Measurements from ENCODE around the gene NT5DC1. TPM values are rescaled to one million over a fixed set of nuclear protein-coding genes. Genes with fewer than 3 reads are reported as not detected.

Gene NT5DC1
- polyA plus RNA-seq, 4 donors: 18.4 to 59.5 (median 24.7) TPM

DNA sequence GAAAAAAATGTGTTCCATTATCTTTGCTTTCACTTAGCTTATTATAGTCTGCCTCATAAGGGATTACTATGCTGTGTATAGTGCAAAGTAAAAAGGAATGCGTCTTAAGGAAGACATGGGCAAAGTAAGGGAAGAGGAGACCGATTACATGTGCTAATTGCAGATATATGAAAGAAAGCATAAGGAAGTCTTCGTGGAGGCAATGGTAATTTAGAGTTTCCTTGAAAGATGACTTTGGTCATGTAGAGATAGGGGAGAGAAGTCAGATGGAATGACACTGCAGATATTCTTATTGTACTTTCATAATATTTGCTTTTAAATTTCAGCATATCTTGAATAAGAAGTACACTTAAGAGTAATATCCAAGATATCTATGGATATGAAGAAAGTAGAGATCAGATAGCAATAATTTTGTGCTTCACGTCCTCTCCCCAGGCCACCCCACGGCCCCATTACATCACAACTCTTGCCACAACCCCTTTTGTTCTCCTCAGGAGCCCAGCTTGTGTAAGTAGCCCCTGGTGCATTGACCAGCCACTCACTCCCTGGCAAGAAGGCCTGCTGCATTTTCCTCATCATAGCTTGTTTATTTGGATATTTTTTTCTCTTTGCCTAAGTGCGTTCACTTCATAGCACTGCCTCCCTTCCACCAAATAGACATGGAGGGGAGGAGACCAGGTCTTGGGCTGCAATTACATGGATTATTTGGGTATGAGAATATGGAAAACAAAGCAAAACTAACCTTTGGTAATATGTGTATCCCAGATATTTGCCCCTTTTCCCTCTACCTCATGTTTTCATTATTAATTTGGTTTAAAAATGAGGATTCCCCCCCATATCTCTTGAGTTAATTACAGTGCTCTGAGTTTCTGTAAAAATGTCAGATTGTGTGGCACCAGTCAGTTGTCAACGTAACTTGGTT lies 56.0 kb downstream of the NT5DC1 start:
- Histone ChIP-seq H3K4me3 (ENCODE audit: low read depth in 1 of 3, low read length in 3 of 3) (no peak overlapping the region), H3K27me3 (ENCODE audit: control insufficient read depth in 3 of 3, insufficient read depth in 3 of 3, low read length in 3 of 3) (no peaks in the 10 kb centered on the region), H3K9me3 (ENCODE audit: control insufficient read depth in 2 of 2, insufficient read depth in 1 of 2, low read depth in 1 of 2, low read length in 1 of 2) (no peaks in the 10 kb centered on the region), H3K36me3 (ENCODE audit: control insufficient read depth in 3 of 3, insufficient read depth in 2 of 3, low read depth in 1 of 3, low read length in 3 of 3) (peaks cover 0 to 2% (median 0%) of the 10 kb centered on the region in 3 donors), H3K27ac (ENCODE audit: low read depth in 1 of 3, low read length in 2 of 3) (no peak overlapping the region), H3K4me1 (ENCODE audit: control insufficient read depth in 3 of 3, insufficient read depth in 2 of 3, low read depth in 1 of 3, low read length in 2 of 3) (no peaks in the 10 kb centered on the region)
- no peak for FAIRE-seq
- peak in 1 of 2 donors; percentile 7 for DNase-seq
- WGBS, 3 donors: 79 to 86% (median 85%) methylated on average over 7 of the region's 7 CpGs

DNA sequence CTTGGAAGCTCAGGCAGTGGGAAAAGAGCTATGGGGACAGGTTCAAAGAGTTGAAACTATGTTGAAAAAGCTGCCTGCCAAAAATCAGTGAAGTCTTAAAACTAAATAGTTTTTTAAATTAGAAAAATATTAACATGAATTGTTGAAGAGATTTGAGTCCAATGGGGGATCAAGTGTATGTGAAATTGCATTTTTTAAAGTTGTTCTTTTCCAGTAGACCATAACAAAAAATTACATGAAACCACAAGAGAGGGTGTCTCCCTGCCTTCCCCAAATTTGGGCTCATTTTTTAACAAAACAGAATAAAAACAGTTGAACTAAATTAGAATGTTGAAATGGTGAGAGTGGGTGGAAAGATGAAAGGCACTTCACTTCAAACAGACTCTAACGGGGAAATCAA lies 56.7 kb downstream of the NT5DC1 start:
- peaks cover 0 to 2% (median 0%) of the 10 kb centered on the region in 3 donors for H3K36me3 ChIP-seq (ENCODE audit: control insufficient read depth in 3 of 3, insufficient read depth in 2 of 3, low read depth in 1 of 3, low read length in 3 of 3)
- H3K27me3 ChIP-seq (ENCODE audit: control insufficient read depth in 3 of 3, insufficient read depth in 3 of 3, low read length in 3 of 3): no peaks in the 10 kb centered on the region
- no peaks in the 10 kb centered on the region for H3K9me3 ChIP-seq (ENCODE audit: control insufficient read depth in 2 of 2, insufficient read depth in 1 of 2, low read depth in 1 of 2, low read length in 1 of 2)
- DNase-seq (no peak), FAIRE-seq (no peak)
- no peak overlapping the region for H3K27ac ChIP-seq (ENCODE audit: low read depth in 1 of 3, low read length in 2 of 3)
- H3K4me3 ChIP-seq (ENCODE audit: low read depth in 1 of 3, low read length in 3 of 3): no peak overlapping the region
- WGBS, 3 donors: 85 to 91% (median 85%) methylated on average over 1 of the region's 1 CpG
- no peaks in the 10 kb centered on the region for H3K4me1 ChIP-seq (ENCODE audit: control insufficient read depth in 3 of 3, insufficient read depth in 2 of 3, low read depth in 1 of 3, low read length in 2 of 3)

- no peak overlapping the region for H3K4me3 ChIP-seq (ENCODE audit: low read depth in 1 of 3, low read length in 3 of 3)
- WGBS, 3 donors: 41 to 58% (median 55%) methylated on average over 3 of the region's 3 CpGs
- no peak for FAIRE-seq
- no peaks in the 10 kb centered on the region for H3K4me1 ChIP-seq (ENCODE audit: control insufficient read depth in 3 of 3, insufficient read depth in 2 of 3, low read depth in 1 of 3, low read length in 2 of 3)
- H3K27ac ChIP-seq (ENCODE audit: low read depth in 1 of 3, low read length in 2 of 3): no peak overlapping the region
- no peaks in the 10 kb centered on the region for H3K9me3 ChIP-seq (ENCODE audit: control insufficient read depth in 2 of 2, insufficient read depth in 1 of 2, low read depth in 1 of 2, low read length in 1 of 2)
- DNase-seq: no peak
- H3K27me3 ChIP-seq (ENCODE audit: control insufficient read depth in 3 of 3, insufficient read depth in 3 of 3, low read length in 3 of 3): no peaks in the 10 kb centered on the region
- peaks cover 0 to 2% (median 0%) of the 10 kb centered on the region in 3 donors for H3K36me3 ChIP-seq (ENCODE audit: control insufficient read depth in 3 of 3, insufficient read depth in 2 of 3, low read depth in 1 of 3, low read length in 3 of 3)
Measured at GRCh38 chr6:116158641-116159040, 58.0 kb downstream of the NT5DC1 start.

DNA sequence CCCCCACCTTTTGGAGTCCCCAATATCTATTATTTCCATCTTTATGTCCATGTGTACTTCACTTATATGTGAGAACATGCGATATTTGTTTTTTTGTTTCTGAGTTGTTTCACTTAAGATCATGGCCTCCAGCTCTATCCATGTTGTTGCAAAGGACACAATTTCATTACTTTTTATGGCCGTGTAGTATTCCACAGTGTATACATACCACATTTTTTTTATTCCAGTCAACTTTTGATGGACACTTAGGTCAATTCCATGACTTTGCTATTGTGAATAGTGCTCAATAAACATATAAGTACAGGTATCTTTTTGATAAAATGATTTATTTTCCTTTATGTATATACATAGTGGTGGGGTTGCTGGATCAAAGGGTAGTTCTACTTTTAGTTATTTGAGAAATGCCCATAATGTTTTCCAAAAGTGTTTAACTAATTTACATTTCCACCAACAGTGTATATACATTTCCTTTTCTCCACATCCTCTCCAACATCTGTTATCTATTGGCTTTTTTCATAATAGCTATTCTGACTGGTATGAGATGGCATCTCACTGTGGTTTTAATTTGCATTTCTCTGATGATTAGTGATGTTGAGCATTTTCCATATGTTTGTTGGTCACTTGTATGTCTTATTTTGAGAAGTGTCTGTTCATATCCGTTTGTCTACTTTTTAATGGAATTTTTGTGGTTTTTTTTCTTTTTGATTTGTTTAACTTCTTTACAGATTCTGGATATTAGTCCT lies 59.3 kb downstream of the NT5DC1 start:
- H3K4me1 ChIP-seq (ENCODE audit: control insufficient read depth in 3 of 3, insufficient read depth in 2 of 3, low read depth in 1 of 3, low read length in 2 of 3): no peaks in the 10 kb centered on the region
- no peak overlapping the region for H3K4me3 ChIP-seq (ENCODE audit: low read depth in 1 of 3, low read length in 3 of 3)
- H3K27ac ChIP-seq (ENCODE audit: low read depth in 1 of 3, low read length in 2 of 3): no peak overlapping the region
- peaks cover 0 to 2% (median 0%) of the 10 kb centered on the region in 3 donors for H3K36me3 ChIP-seq (ENCODE audit: control insufficient read depth in 3 of 3, insufficient read depth in 2 of 3, low read depth in 1 of 3, low read length in 3 of 3)
- 88 to 93% (median 92%) methylated on average over 3 of the region's 3 CpGs for WGBS, 3 donors
- FAIRE-seq: no peak
- no peak for DNase-seq
- no peaks in the 10 kb centered on the region for H3K9me3 ChIP-seq (ENCODE audit: control insufficient read depth in 2 of 2, insufficient read depth in 1 of 2, low read depth in 1 of 2, low read length in 1 of 2)
- H3K27me3 ChIP-seq (ENCODE audit: control insufficient read depth in 3 of 3, insufficient read depth in 3 of 3, low read length in 3 of 3): no peaks in the 10 kb centered on the region

DNA sequence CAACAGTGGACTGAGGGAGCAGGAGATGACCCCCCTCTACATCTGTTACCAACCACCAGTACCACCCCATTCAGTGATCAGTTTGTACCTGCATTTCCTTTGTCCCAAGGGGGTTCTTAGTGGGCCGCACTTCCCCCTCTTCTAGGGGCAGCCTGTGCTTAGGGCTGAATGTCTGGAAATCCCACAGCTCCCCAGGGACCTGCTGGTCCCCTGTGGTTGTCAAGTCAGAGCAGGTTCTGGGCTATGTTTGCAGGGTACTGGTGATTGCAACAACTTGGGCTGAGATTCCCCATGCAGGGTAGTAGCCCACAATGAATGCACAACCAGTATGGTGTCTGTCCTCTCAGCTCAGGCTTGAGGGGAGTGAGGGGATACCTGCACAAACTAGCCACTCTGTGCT lies 64.9 kb downstream of the NT5DC1 start:
- H3K27ac ChIP-seq (ENCODE audit: low read depth in 1 of 3, low read length in 2 of 3): no peak overlapping the region
- H3K27me3 ChIP-seq (ENCODE audit: control insufficient read depth in 3 of 3, insufficient read depth in 3 of 3, low read length in 3 of 3): no peaks in the 10 kb centered on the region
- H3K36me3 ChIP-seq (ENCODE audit: control insufficient read depth in 3 of 3, insufficient read depth in 2 of 3, low read depth in 1 of 3, low read length in 3 of 3): peaks cover 0 to 2% (median 1%) of the 10 kb centered on the region in 3 donors
- no peaks in the 10 kb centered on the region for H3K4me1 ChIP-seq (ENCODE audit: control insufficient read depth in 3 of 3, insufficient read depth in 2 of 3, low read depth in 1 of 3, low read length in 2 of 3)
- no peak overlapping the region for H3K4me3 ChIP-seq (ENCODE audit: low read depth in 1 of 3, low read length in 3 of 3)
- DNase-seq (no peak), FAIRE-seq (no peak)
- H3K9me3 ChIP-seq (ENCODE audit: control insufficient read depth in 2 of 2, insufficient read depth in 1 of 2, low read depth in 1 of 2, low read length in 1 of 2): peaks cover 0 to 16% of the 10 kb centered on the region in 2 donors
- 90 to 96% (median 95%) methylated on average over 1 of the region's 1 CpG for WGBS, 3 donors

DNA sequence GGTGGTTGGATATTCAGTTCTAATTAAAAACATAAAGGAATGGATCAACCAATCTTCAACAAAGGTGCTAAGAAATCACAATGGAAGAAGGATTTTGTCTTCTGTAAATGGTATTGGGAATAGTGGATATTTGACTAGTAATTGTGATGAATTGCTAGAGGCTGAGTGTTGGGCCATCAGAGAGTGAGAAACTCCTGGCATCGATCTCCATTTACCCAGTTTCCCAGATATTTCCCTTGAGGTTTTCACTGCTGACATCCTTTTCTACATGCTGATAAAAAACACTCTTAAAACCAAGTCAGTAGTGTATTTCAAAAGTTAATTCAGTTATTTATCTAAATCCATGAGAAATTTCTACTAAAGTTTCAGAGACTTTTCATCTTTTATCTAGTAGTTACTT lies 65.7 kb downstream of the NT5DC1 start:
- no peak for FAIRE-seq
- H3K4me3 ChIP-seq (ENCODE audit: low read depth in 1 of 3, low read length in 3 of 3): no peak overlapping the region
- DNase-seq: no peak
- H3K36me3 ChIP-seq (ENCODE audit: control insufficient read depth in 3 of 3, insufficient read depth in 2 of 3, low read depth in 1 of 3, low read length in 3 of 3): peaks cover 0 to 2% (median 1%) of the 10 kb centered on the region in 3 donors
- no peaks in the 10 kb centered on the region for H3K27me3 ChIP-seq (ENCODE audit: control insufficient read depth in 3 of 3, insufficient read depth in 3 of 3, low read length in 3 of 3)
- H3K9me3 ChIP-seq (ENCODE audit: control insufficient read depth in 2 of 2, insufficient read depth in 1 of 2, low read depth in 1 of 2, low read length in 1 of 2): peaks cover 0 to 16% of the 10 kb centered on the region in 2 donors
- whole genome bisulfite sequencing, 3 donors: 85 to 94% (median 93%) methylated on average over 1 of the region's 1 CpG
- H3K27ac ChIP-seq (ENCODE audit: low read depth in 1 of 3, low read length in 2 of 3): no peak overlapping the region
- H3K4me1 ChIP-seq (ENCODE audit: control insufficient read depth in 3 of 3, insufficient read depth in 2 of 3, low read depth in 1 of 3, low read length in 2 of 3): no peaks in the 10 kb centered on the region

DNA sequence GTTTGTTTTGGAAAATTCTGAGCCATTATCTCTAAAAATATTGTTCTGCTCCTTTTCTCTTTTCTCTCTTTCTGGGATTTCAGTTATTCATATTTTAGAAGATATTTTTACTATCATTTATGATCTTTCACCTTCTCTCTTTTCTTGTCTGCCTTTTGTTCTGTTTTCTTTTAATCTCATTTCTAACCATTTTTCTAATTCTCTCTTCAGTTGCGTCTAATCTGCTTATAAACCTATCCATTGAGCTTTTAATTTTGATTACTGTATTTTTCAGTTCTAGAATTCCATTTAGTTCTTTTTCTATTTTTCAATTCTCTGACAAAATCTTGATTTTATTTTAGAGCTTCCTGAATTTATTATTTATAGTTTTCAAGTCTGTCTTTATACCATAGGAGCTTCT lies 67.5 kb downstream of the NT5DC1 start:
- H3K4me3 ChIP-seq (ENCODE audit: low read depth in 1 of 3, low read length in 3 of 3): no peak overlapping the region
- H3K36me3 ChIP-seq (ENCODE audit: control insufficient read depth in 3 of 3, insufficient read depth in 2 of 3, low read depth in 1 of 3, low read length in 3 of 3): peaks cover 1 to 6% (median 2%) of the 10 kb centered on the region in 3 donors
- peaks cover 0 to 16% of the 10 kb centered on the region in 2 donors for H3K9me3 ChIP-seq (ENCODE audit: control insufficient read depth in 2 of 2, insufficient read depth in 1 of 2, low read depth in 1 of 2, low read length in 1 of 2)
- DNase-seq (no peak), FAIRE-seq (no peak)
- WGBS, 3 donors: 97 to 100% (median 98%) methylated on average over 1 of the region's 1 CpG
- H3K27ac ChIP-seq (ENCODE audit: low read depth in 1 of 3, low read length in 2 of 3): no peak overlapping the region
- no peaks in the 10 kb centered on the region for H3K27me3 ChIP-seq (ENCODE audit: control insufficient read depth in 3 of 3, insufficient read depth in 3 of 3, low read length in 3 of 3)
- H3K4me1 ChIP-seq (ENCODE audit: control insufficient read depth in 3 of 3, insufficient read depth in 2 of 3, low read depth in 1 of 3, low read length in 2 of 3): no peaks in the 10 kb centered on the region

DNA sequence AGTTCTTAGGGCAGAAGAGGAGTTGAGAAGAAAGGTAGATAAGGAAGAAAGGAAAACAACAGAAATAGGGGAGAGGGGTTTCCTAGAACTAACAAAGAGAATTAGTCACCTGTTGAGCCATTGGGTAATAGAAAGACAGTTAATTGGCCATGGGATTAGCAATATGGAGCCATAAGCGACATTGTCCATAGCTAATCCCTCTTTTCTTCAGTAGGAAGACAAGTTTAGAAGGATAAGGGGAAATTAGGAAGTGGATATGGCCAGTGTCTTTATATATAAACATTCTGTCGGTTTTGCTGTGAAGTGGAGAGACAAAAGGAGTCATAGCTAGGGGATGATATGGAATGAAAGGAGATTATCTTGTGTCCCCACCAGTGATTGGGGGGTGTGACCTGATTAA lies 69.2 kb downstream of the NT5DC1 start:
- H3K27ac ChIP-seq (ENCODE audit: low read depth in 1 of 3, low read length in 2 of 3): no peak overlapping the region
- H3K27me3 ChIP-seq (ENCODE audit: control insufficient read depth in 3 of 3, insufficient read depth in 3 of 3, low read length in 3 of 3): no peaks in the 10 kb centered on the region
- H3K4me3 ChIP-seq (ENCODE audit: low read depth in 1 of 3, low read length in 3 of 3): no peak overlapping the region
- FAIRE-seq (no peak), DNase-seq (no peak)
- 90 to 100% (median 90%) methylated on average over 2 of the region's 2 CpGs for WGBS, 3 donors
- peaks cover 0 to 16% of the 10 kb centered on the region in 2 donors for H3K9me3 ChIP-seq (ENCODE audit: control insufficient read depth in 2 of 2, insufficient read depth in 1 of 2, low read depth in 1 of 2, low read length in 1 of 2)
- no peaks in the 10 kb centered on the region for H3K4me1 ChIP-seq (ENCODE audit: control insufficient read depth in 3 of 3, insufficient read depth in 2 of 3, low read depth in 1 of 3, low read length in 2 of 3)
- peaks cover 1 to 9% (median 2%) of the 10 kb centered on the region in 3 donors for H3K36me3 ChIP-seq (ENCODE audit: control insufficient read depth in 3 of 3, insufficient read depth in 2 of 3, low read depth in 1 of 3, low read length in 3 of 3)
